Neural progenitor cell (in vitro differentiated cells): ENCODE measurements around the gene ZNF92. TPM values are rescaled to one million over a fixed set of nuclear protein-coding genes. Genes with fewer than 3 reads are reported as not detected.

Experiments used
- DNase-seq: peaks from one replicate; pipeline ENCODE4 v3.0.0-alpha.2; 2016; ENCODE audit warnings: low spot score
- H2AFZ ChIP-seq: fragments of 200-600 bp; sonication (generic); replicated peaks from 2 replicates; pipeline ENCODE4 v1.6.1; 2016; ENCODE audit warnings: antibody characterized with exemption
- H3F3A ChIP-seq: fragments of 200-600 bp; sonication (generic); 2 replicates; pipeline ENCODE4 v1.6.1; 2016; ENCODE audit warnings: antibody characterized with exemption, low read depth
- H3K27ac ChIP-seq: fragments of 200-600 bp; sonication (generic); 2 replicates; pipeline ENCODE4 v1.5.1; 2016; ENCODE audit warnings: mild to moderate bottlenecking
- H3K27me3 ChIP-seq: fragments of 200-600 bp; sonication (generic); 2 replicates; pipeline ENCODE4 v1.6.1; 2016; ENCODE audit warnings: mild to moderate bottlenecking, moderate library complexity
- H3K36me3 ChIP-seq: fragments of 200-600 bp; sonication (generic); 2 replicates; pipeline ENCODE4 v1.5.1; 2016
- H3K4me1 ChIP-seq: fragments of 200-600 bp; sonication (generic); 2 replicates; pipeline ENCODE4 v1.6.1; 2016; ENCODE audit warnings: mixed run types
- H3K4me2 ChIP-seq: fragments of 200-600 bp; sonication (generic); 2 replicates; pipeline ENCODE4 v1.6.1; 2016
- H3K4me3 ChIP-seq: fragments of 200-600 bp; sonication (generic); 2 replicates; pipeline ENCODE4 v1.5.1; 2016
- H3K79me2 ChIP-seq: fragments of 200-600 bp; sonication (generic); 2 replicates; pipeline ENCODE4 v1.6.1; 2016; ENCODE audit warnings: low read depth
- H3K9ac ChIP-seq: fragments of 200-600 bp; sonication (generic); 2 replicates; pipeline ENCODE4 v1.6.1; 2016
- H3K9me3 ChIP-seq: fragments of 200-600 bp; sonication (generic); 2 replicates; pipeline ENCODE4 v1.5.1; 2016; ENCODE audit warnings: low read depth
- H4K20me1 ChIP-seq: fragments of 200-600 bp; sonication (generic); 2 replicates; pipeline ENCODE4 v1.6.1; 2016; ENCODE audit warnings: low read depth
- H3K27ac Mint-ChIP-seq: 3 replicates; pipeline ENCODE4 v1.8.0; 2021; ENCODE audit warnings: mixed read lengths
- H3K27me3 Mint-ChIP-seq: 2 replicates; pipeline ENCODE4 v1.8.0; 2022; ENCODE audit warnings: low read depth, mild to moderate bottlenecking, inconsistent platforms, moderate library complexity, mixed read lengths; ENCODE audit not compliant: insufficient read depth
- H3K36me3 Mint-ChIP-seq: 3 replicates; pipeline ENCODE4 v1.8.0; 2021; ENCODE audit warnings: mixed read lengths
- H3K4me1 Mint-ChIP-seq: 3 replicates; pipeline ENCODE4 v1.8.0; 2021; ENCODE audit warnings: mixed read lengths
- H3K4me3 Mint-ChIP-seq: 3 replicates; pipeline ENCODE4 v1.8.0; 2021; ENCODE audit warnings: mild to moderate bottlenecking, moderate library complexity, mixed read lengths
- H3K9me3 Mint-ChIP-seq: 3 replicates; pipeline ENCODE4 v1.8.0; 2020; ENCODE audit warnings: mixed read lengths
- EZH2 ChIP-seq: fragments of 200-600 bp; sonication (generic); IDR thresholded peaks from 2 replicates; pipeline ENCODE4 v1.6.1; 2017; ENCODE audit warnings: antibody characterized with exemption, mild to moderate bottlenecking, moderate library complexity
- EZH2phosphoT487 ChIP-seq: fragments of 200-600 bp; sonication (generic); IDR thresholded peaks from 2 replicates; pipeline ENCODE4 v1.6.1; 2017; ENCODE audit warnings: antibody characterized with exemption
- total RNA-seq: library from RNA; depleted of rRNA; stranded (reverse); fragments of >200 nt; gene quantifications from 2 replicates; pipeline ENCODE4 v1.2.3, GENCODE V29; 2015; ENCODE audit warnings: low replicate concordance
- TF ChIP-seq, protein P1 (sequence below): fragments of 200-600 bp; sonication (generic); IDR thresholded peaks from 2 replicates; pipeline ENCODE4 v1.5.1; 2017; ENCODE audit warnings: antibody characterized with exemption, mild to moderate bottlenecking

Gene ZNF92
- total RNA-seq, 1 donor from 2014 or later, result 57.2 TPM

DNA sequence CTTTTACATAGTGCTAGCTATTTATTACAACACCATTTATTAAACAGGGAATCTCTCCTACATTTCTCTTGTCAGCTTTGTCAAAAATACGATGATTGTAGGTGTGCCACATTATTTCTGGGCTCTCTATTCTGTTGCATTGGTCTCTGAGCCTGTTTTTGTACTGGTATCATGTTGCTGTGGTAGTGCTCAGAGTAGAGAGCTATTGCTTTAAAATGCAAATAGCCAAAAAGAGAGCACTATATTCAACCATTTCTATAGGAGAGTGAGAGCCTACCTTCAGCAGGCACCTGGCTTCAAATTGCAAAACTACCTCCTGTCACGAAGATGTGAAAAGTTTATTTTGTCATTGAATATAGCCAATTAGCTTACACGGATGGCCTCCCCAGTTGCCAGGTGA is 8.1 kb downstream of the ZNF92 start:
- H3K4me1 Mint-ChIP-seq, result no peaks in the 10 kb centered on the region

GRCh38 chr7:65382452-65382851 is 8.8 kb downstream of the ZNF92 start:
- H3K4me1 Mint-ChIP-seq, result no peaks in the 10 kb centered on the region
- no peaks in the 10 kb centered on the region for H3K27me3 ChIP-seq
- TF ChIP-seq, protein P1, sequence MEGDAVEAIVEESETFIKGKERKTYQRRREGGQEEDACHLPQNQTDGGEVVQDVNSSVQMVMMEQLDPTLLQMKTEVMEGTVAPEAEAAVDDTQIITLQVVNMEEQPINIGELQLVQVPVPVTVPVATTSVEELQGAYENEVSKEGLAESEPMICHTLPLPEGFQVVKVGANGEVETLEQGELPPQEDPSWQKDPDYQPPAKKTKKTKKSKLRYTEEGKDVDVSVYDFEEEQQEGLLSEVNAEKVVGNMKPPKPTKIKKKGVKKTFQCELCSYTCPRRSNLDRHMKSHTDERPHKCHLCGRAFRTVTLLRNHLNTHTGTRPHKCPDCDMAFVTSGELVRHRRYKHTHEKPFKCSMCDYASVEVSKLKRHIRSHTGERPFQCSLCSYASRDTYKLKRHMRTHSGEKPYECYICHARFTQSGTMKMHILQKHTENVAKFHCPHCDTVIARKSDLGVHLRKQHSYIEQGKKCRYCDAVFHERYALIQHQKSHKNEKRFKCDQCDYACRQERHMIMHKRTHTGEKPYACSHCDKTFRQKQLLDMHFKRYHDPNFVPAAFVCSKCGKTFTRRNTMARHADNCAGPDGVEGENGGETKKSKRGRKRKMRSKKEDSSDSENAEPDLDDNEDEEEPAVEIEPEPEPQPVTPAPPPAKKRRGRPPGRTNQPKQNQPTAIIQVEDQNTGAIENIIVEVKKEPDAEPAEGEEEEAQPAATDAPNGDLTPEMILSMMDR, result no peak
- no peak for TF ChIP-seq EZH2phosphoT487
- TF ChIP-seq EZH2, result no peak
- no peaks in the 10 kb centered on the region for H3K36me3 ChIP-seq
- H3K4me1 ChIP-seq, result peaks cover 14% of the 10 kb centered on the region
- DNase-seq, result no peak
- H3K9me3 ChIP-seq, result no peaks in the 10 kb centered on the region
- H3K79me2 ChIP-seq, result peaks cover 98% of the 10 kb centered on the region
- H3K36me3 Mint-ChIP-seq, result peaks cover 70% of the 10 kb centered on the region
- H4K20me1 ChIP-seq, result peaks cover 62% of the 10 kb centered on the region
- H3K4me3 ChIP-seq, result no peak overlapping the region
- H3K9ac ChIP-seq, result no peak overlapping the region
- H3K27ac ChIP-seq, result no peak overlapping the region
- no peak overlapping the region for H3K4me2 ChIP-seq
- no peaks in the 10 kb centered on the region for H3F3A ChIP-seq
- H3K27ac Mint-ChIP-seq, result no peak overlapping the region
- peaks cover 2% of the 10 kb centered on the region for H3K27me3 Mint-ChIP-seq
- H2AFZ ChIP-seq, result no peak overlapping the region
- no peak overlapping the region for H3K4me3 Mint-ChIP-seq
- peaks cover 41% of the 10 kb centered on the region for H3K9me3 Mint-ChIP-seq

More for the DNA sequence above, 8.1 kb downstream of the ZNF92 start:
- Histone ChIP-seq H3K79me2 (peaks cover 98% of the 10 kb centered on the region), H3K36me3 (no peaks in the 10 kb centered on the region), H3K4me2 (peak overlapping the region; percentile 42), H3K27me3 (no peaks in the 10 kb centered on the region), H3K4me3 (no peak overlapping the region), H3K4me1 (peaks cover 14% of the 10 kb centered on the region), H3K9ac (no peak overlapping the region), H3F3A (no peaks in the 10 kb centered on the region), H3K9me3 (no peaks in the 10 kb centered on the region), H2AFZ (no peak overlapping the region), H3K27ac (no peak overlapping the region), H4K20me1 (peaks cover 62% of the 10 kb centered on the region)
- Mint-ChIP-seq H3K27me3 (peaks cover 2% of the 10 kb centered on the region), H3K27ac (no peak overlapping the region), H3K4me3 (no peak overlapping the region), H3K9me3 (peaks cover 44% of the 10 kb centered on the region), H3K36me3 (peaks cover 72% of the 10 kb centered on the region)
- DNase-seq, result no peak
- TF ChIP-seq EZH2, result no peak
- no peak for TF ChIP-seq EZH2phosphoT487
- TF ChIP-seq, protein P1, result no peak

GRCh38 chr7:65387891-65388290 is 14.2 kb downstream of the ZNF92 start:
- peaks cover 25% of the 10 kb centered on the region for H3K9me3 Mint-ChIP-seq
- no peak overlapping the region for H3K4me3 Mint-ChIP-seq
- Histone ChIP-seq H3K4me2 (no peak overlapping the region), H3K4me1 (no peaks in the 10 kb centered on the region), H2AFZ (no peak overlapping the region), H3K27me3 (no peaks in the 10 kb centered on the region), H3K27ac (no peak overlapping the region), H3K79me2 (peaks cover 70% of the 10 kb centered on the region), H4K20me1 (peaks cover 24% of the 10 kb centered on the region), H3F3A (no peaks in the 10 kb centered on the region), H3K36me3 (no peaks in the 10 kb centered on the region), H3K4me3 (no peak overlapping the region), H3K9ac (no peak overlapping the region), H3K9me3 (no peaks in the 10 kb centered on the region)
- H3K27ac Mint-ChIP-seq, result no peak overlapping the region
- no peak for DNase-seq
- peaks cover 2% of the 10 kb centered on the region for H3K27me3 Mint-ChIP-seq
- peaks cover 58% of the 10 kb centered on the region for H3K36me3 Mint-ChIP-seq
- H3K4me1 Mint-ChIP-seq, result no peaks in the 10 kb centered on the region
- TF ChIP-seq, protein P1, result no peak
- TF ChIP-seq EZH2phosphoT487 (no peak), EZH2 (no peak)
